Adrenal gland (tissue), 12 donors: ENCODE results near the gene GRK3. TPM values are rescaled to one million over a fixed set of nuclear protein-coding genes. Genes with fewer than 3 reads are reported as not detected.
"Not testable (repeated sequence)": the region's sequence is repeated elsewhere in the genome, so short reads cannot be mapped to it uniquely, and the experiment has no call there.

Source experiments
- DNase-seq, 7 donors: peaks; one replicate each; pipeline ENCODE4 v3.0.0-alpha.2; 2019 to 2020
- H3K27ac ChIP-seq, 5 donors: fragments of 200-600 bp; sonication (generic) in 4 of 5; 1 replicate in 3 of 5; 2 replicates in 2 of 5; pipeline versions ENCODE4 v1.5.1 to v1.8.0; 2016 to 2020; ENCODE audit warnings: mild to moderate bottlenecking in 1 of 5
- H3K27me3 ChIP-seq: fragments of 200-600 bp; 2 replicates; pipeline ENCODE4 v1.8.0; 2021
- H3K36me3 ChIP-seq, 2 donors: fragments of 200-600 bp; replicated peaks in 1 of 2; 1 replicate in 1 of 2; 2 replicates in 1 of 2; pipeline versions ENCODE4 v1.5.1 to v1.8.0; 2018 to 2022
- H3K4me1 ChIP-seq, 2 donors: fragments of 200-600 bp; replicated peaks in 1 of 2; 1 replicate in 1 of 2; 2 replicates in 1 of 2; pipeline versions ENCODE4 v1.5.1 to v1.8.0; 2018 to 2021
- H3K4me3 ChIP-seq, 4 donors: fragments of 200-600 bp; sonication (generic) in 3 of 4; one replicate each; pipeline ENCODE4 v1.5.1; 2016 to 2018
- H3K9me3 ChIP-seq, 3 donors: fragments of 200-600 bp; sonication (generic) in 1 of 3; replicated peaks in 1 of 3; 1 replicate in 2 of 3; 2 replicates in 1 of 3; pipeline versions ENCODE4 v1.5.1 to v1.8.0; 2016 to 2021
- POLR2A ChIP-seq, 2 donors: fragments of 450-650 bp; IDR thresholded peaks; one replicate each; pipeline ENCODE4 v1.6.1; 2017; ENCODE audit warnings: antibody characterized with exemption in 2 of 2, mild to moderate bottlenecking in 2 of 2, moderate library complexity in 1 of 2
- WGBS, 4 donors: extraction: QIAGEN DNeasy Blood & Tissue Kit in 2 of 4; methylation state at CpG; one replicate each; pipeline versions ENCODE4 v1.1.5 to v1.1.7; 2013 to 2017; 5-methylcytosine and 5-hydroxymethylcytosine counted together
- intact Hi-C, 2 donors: fragments of 100-400 bp; cut with DNase I; formaldehyde crosslinking; loops; one replicate each; pipeline versions ENCODE4 v1.14.1 to v1.15.0; 2022 to 2023
- polyA plus RNA-seq, 3 donors: library from polyadenylated mRNA; stranded (reverse); fragments of 200-250 nt in 2 of 3; fragments of 350-450 nt in 1 of 3; fragmentation: Illumina TruSeq in 1 of 3; extraction: RNeasy Lipid Tissue Mini Kit (QIAGEN cat#74804) in 1 of 3; gene quantifications; one replicate each; pipeline ENCODE4 v1.2.3, GENCODE V29; 2013 to 2014
- total RNA-seq, 9 donors: library from RNA; depleted of rRNA in 4 of 9; stranded (reverse); fragments of >200 nt in 4 of 9; fragments of 120-200 nt in 1 of 9; fragmentation: NEBNext Ultra II Directional in 1 of 9; extraction: Animal tissue kit (Norgen Biotek cat#: 25700) in 1 of 9; gene quantifications; one replicate each; pipeline versions ENCODE4 v1.1.0 to v1.2.4, GENCODE V29; 2013 to 2023
- TF ChIP-seq, protein P1 (sequence below), 6 experiments: fragments of 450-650 bp in 4 of 6; fragments of 200-600 bp in 2 of 6; sonication (generic) in 1 of 6; IDR thresholded peaks; 1 replicate in 5 of 6; 2 replicates in 1 of 6; pipeline versions ENCODE4 v1.5.1 to v1.8.0; 2016 to 2021; ENCODE audit warnings: antibody characterized with exemption in 6 of 6, mild to moderate bottlenecking in 2 of 6, moderate library complexity in 1 of 6
- donor health status: healthy with polysubstance abuse.
- donor health status: Bipolar disorder and iron deficiency.
- donor health status: DM: yes; HTN: yes; CAD: no.
- donor health status: DM: no; HTN: no; CAD: no.
- donor health status: DM: no; HTN: no; CAD: no.
- donor health status: DM: yes; HTN: yes; CAD: no.

GRK3 gene
- total and polyA plus RNA-seq, 12 donors, result 3.2 to 20.9 (median 10.1) TPM

GRCh38 chr22:25582946-25583345 is 18.5 kb downstream of the GRK3 start:
- TF ChIP-seq, protein P1, sequence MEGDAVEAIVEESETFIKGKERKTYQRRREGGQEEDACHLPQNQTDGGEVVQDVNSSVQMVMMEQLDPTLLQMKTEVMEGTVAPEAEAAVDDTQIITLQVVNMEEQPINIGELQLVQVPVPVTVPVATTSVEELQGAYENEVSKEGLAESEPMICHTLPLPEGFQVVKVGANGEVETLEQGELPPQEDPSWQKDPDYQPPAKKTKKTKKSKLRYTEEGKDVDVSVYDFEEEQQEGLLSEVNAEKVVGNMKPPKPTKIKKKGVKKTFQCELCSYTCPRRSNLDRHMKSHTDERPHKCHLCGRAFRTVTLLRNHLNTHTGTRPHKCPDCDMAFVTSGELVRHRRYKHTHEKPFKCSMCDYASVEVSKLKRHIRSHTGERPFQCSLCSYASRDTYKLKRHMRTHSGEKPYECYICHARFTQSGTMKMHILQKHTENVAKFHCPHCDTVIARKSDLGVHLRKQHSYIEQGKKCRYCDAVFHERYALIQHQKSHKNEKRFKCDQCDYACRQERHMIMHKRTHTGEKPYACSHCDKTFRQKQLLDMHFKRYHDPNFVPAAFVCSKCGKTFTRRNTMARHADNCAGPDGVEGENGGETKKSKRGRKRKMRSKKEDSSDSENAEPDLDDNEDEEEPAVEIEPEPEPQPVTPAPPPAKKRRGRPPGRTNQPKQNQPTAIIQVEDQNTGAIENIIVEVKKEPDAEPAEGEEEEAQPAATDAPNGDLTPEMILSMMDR (IDR thresholded peaks at IDR 0.05), result no peak
- TF ChIP-seq POLR2A (IDR thresholded peaks at IDR 0.05), result no peak
- no peak overlapping the region for H3K4me3 ChIP-seq
- intact Hi-C loops, result no loop called here
- DNase-seq, result no peak
- no peaks in the 10 kb centered on the region for H3K36me3 ChIP-seq
- no peaks in the 10 kb centered on the region for H3K27me3 ChIP-seq
- 58 to 71% (median 66%) methylated on average over 5 of the region's 5 CpGs for whole genome bisulfite sequencing, 4 donors
- no peak overlapping the region for H3K27ac ChIP-seq
- H3K9me3 ChIP-seq, result no peaks in the 10 kb centered on the region
- H3K4me1 ChIP-seq, result peaks cover 0 to 6% of the 10 kb centered on the region in 2 donors

DNA sequence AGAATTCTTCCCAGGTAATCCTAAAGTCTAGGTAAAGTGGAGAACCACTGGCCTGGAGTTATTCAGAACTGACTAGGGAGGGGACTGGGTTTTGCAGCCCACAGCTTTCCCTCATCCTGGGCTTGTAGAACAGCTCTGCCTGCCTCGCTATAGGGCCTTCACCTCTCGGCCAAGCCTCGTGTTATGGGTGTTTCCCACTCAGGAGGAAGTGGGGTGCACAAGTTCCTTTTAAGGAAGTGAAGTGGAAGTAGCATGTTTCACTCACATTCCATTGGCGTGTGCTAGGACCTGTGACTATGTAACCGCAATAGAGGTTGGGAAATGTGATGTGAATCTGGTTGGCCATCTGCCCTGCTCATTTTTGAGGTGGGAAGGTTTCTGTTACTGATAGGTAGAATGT is 20.5 kb downstream of the GRK3 start:
- H3K4me1 ChIP-seq, H3K9me3 ChIP-seq, H3K27me3 ChIP-seq, intact Hi-C loops, H3K36me3 ChIP-seq, DNase-seq, H3K27ac ChIP-seq, H3K4me3 ChIP-seq: not testable (repeated sequence)
- 65 to 76% (median 69%) methylated on average over 5 of the region's 5 CpGs for WGBS, 4 donors

DNA sequence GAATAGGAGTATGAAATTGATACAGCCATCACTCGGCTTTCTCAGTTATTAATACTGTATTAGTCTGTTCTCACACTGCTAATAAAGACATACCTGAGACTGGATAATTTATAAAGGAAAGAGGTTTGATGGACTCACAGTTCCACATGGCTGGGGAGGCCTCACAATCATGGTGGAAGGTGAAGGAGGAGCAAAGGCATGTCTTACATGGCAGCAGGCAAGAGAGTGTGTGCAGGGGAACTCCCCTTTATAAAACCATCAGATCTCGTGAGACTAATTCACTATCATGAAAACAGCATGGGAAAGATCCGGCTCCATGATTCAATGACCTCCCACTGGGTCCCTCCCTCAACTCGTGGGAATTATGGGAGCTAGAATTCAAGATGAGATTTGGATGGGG is 25.2 kb downstream of the GRK3 start:
- H3K4me3 ChIP-seq, intact Hi-C loops, H3K9me3 ChIP-seq, DNase-seq, H3K36me3 ChIP-seq, H3K27me3 ChIP-seq, H3K27ac ChIP-seq, H3K4me1 ChIP-seq: not testable (repeated sequence)
- 88 to 96% (median 92%) methylated on average over 4 of the region's 4 CpGs for WGBS, 4 donors

DNA sequence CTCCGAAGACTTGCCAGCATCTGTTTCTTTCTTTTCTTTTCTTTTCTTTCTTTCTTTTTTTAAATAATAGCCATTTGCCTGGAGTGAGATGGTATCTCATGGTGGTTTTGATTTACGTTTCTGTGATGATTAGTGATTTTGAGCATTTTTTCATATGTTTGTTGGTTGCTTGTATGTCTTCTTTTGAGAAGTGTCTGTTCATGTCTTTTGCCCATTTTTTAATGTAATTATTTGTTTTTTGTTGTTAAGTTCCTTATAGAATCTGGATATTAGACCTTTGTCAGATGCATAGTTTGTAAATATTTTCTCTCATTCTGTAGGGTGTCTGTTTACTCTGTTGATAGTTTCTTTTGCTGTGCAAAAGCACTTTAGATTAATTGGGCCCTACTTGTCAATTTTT is 28.8 kb downstream of the GRK3 start:
- H3K4me3 ChIP-seq, H3K9me3 ChIP-seq, intact Hi-C loops, H3K36me3 ChIP-seq, DNase-seq, H3K27me3 ChIP-seq, H3K4me1 ChIP-seq, H3K27ac ChIP-seq: not testable (repeated sequence)
- 83 to 95% (median 90%) methylated on average over 2 of the region's 2 CpGs for WGBS, 4 donors

DNA sequence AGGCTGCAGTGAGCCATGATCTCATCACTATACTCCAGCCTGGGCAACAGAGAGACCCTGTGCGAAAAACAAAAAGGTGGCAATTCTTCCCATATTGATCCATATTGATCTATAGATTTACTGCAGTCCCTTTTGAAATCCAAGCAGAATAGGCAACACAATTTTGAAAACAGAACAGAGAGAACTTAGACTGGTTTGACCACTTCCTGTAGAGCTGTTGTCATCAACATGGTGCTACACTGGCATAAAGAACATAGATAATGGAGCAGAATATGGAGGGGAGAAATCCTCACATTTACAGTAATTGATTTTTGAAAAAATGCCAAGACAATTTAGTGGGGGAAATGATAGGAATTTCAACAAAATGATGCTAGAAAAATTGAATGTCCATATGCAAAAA is 34.1 kb downstream of the GRK3 start:
- WGBS, 4 donors, result 93 to 100% (median 95%) methylated on average over 1 of the region's 1 CpG
- Histone ChIP-seq H3K27ac (no peak overlapping the region), H3K4me1 (peaks cover 0 to 12% of the 10 kb centered on the region in 2 donors), H3K9me3 (no peaks in the 10 kb centered on the region), H3K27me3 (no peaks in the 10 kb centered on the region), H3K4me3 (no peak overlapping the region), H3K36me3 (no peaks in the 10 kb centered on the region)
- intact Hi-C loops, result no loop called here
- no peak for TF ChIP-seq POLR2A (IDR thresholded peaks at IDR 0.05)
- TF ChIP-seq, protein P1 (IDR thresholded peaks at IDR 0.05), result no peak
- no peak for DNase-seq

- Histone ChIP-seq H3K4me3 (no peak overlapping the region), H3K36me3 (no peaks in the 10 kb centered on the region), H3K9me3 (no peaks in the 10 kb centered on the region), H3K27me3 (no peaks in the 10 kb centered on the region), H3K4me1 (peaks cover 0 to 12% of the 10 kb centered on the region in 2 donors), H3K27ac (no peak overlapping the region)
- DNase-seq, result no peak
- TF ChIP-seq POLR2A (IDR thresholded peaks at IDR 0.05), result no peak
- TF ChIP-seq, protein P1 (IDR thresholded peaks at IDR 0.05), result no peak
- WGBS, 4 donors, result 91 to 95% (median 92%) methylated on average over 2 of the region's 2 CpGs
- intact Hi-C loops, result no loop called here
Observed at GRCh38 chr22:25602445-25602844, 38.0 kb downstream of the GRK3 start.
